H9 (cell line): ENCODE data around the gene PDHX. TPM values are rescaled to one million over a fixed set of nuclear protein-coding genes. Genes with fewer than 3 reads are reported as not detected.

Experiments
- DNase-seq: peaks from one replicate; pipeline ENCODE4 v3.0.0-alpha.2; 2017
- H2AFZ ChIP-seq: one replicate; pipeline ENCODE4 v1.6.1; 2013; ENCODE audit warnings: mild to moderate bottlenecking, low read length, control low read depth, moderate library complexity
- H2AK5ac ChIP-seq: 2 replicates; pipeline ENCODE4 v1.6.1; 2013; ENCODE audit warnings: low read length, control low read depth, mixed read lengths; ENCODE audit not compliant: insufficient read length
- H2BK120ac ChIP-seq: one replicate; pipeline ENCODE4 v1.6.1; 2013; ENCODE audit warnings: low read depth, mild to moderate bottlenecking, low read length, control low read depth, inconsistent platforms; ENCODE audit not compliant: poor library complexity, severe bottlenecking
- H2BK12ac ChIP-seq: 2 replicates; pipeline ENCODE4 v1.6.1; 2013; ENCODE audit warnings: low read length, control low read depth, mixed read lengths, low read depth; ENCODE audit not compliant: insufficient read length
- H2BK15ac ChIP-seq: 2 replicates; pipeline ENCODE4 v1.6.1; 2013; ENCODE audit warnings: low read depth, low read length, control low read depth
- H2BK20ac ChIP-seq: one replicate; pipeline ENCODE4 v1.6.1; 2013; ENCODE audit warnings: low read depth, mild to moderate bottlenecking, low read length, control low read depth, inconsistent platforms; ENCODE audit not compliant: poor library complexity, severe bottlenecking
- H2BK5ac ChIP-seq: 2 replicates; pipeline ENCODE4 v1.6.1; 2013; ENCODE audit warnings: low read length, control low read depth, mixed read lengths; ENCODE audit not compliant: insufficient read length
- H3K14ac ChIP-seq: 2 replicates; pipeline ENCODE4 v1.6.1; 2013; ENCODE audit warnings: low read length, control low read depth; ENCODE audit not compliant: insufficient read depth
- H3K18ac ChIP-seq: 2 replicates; pipeline ENCODE4 v1.6.1; 2013; ENCODE audit warnings: low read depth, mild to moderate bottlenecking, mixed read lengths, low read length, control low read depth; ENCODE audit not compliant: insufficient read length
- H3K23ac ChIP-seq: 2 replicates; pipeline ENCODE4 v1.6.1; 2013; ENCODE audit warnings: low read length, control low read depth, mixed read lengths, low read depth; ENCODE audit not compliant: insufficient read length
- H3K23me2 ChIP-seq: 2 replicates; pipeline ENCODE4 v1.6.1; 2013; ENCODE audit warnings: low read depth, mild to moderate bottlenecking, mixed read lengths, low read length, control low read depth; ENCODE audit not compliant: insufficient read length, poor library complexity, severe bottlenecking
- H3K27ac ChIP-seq: 2 replicates; pipeline ENCODE4 v1.5.1; 2013; ENCODE audit warnings: low read length, control low read depth, mixed read lengths, low read depth; ENCODE audit not compliant: insufficient read length
- H3K27me3 ChIP-seq: 2 replicates; pipeline ENCODE4 v1.6.1; 2013; ENCODE audit warnings: low read length, control low read depth, inconsistent platforms; ENCODE audit not compliant: insufficient read depth
- H3K4ac ChIP-seq: 2 replicates; pipeline ENCODE4 v1.6.1; 2013; ENCODE audit warnings: low read depth, mild to moderate bottlenecking, control low read depth, inconsistent platforms, low read length, moderate library complexity
- H3K4me1 ChIP-seq: 2 replicates; pipeline ENCODE4 v1.6.1; 2013; ENCODE audit warnings: low read length, control low read depth, inconsistent platforms; ENCODE audit not compliant: insufficient read depth
- H3K4me2 ChIP-seq: 2 replicates; pipeline ENCODE4 v1.6.1; 2013; ENCODE audit warnings: low read length, control low read depth, mixed read lengths; ENCODE audit not compliant: insufficient read length, insufficient read depth
- H3K56ac ChIP-seq: 2 replicates; pipeline ENCODE4 v1.6.1; 2013; ENCODE audit warnings: low read depth, mild to moderate bottlenecking, mixed read lengths, low read length, control low read depth; ENCODE audit not compliant: insufficient read length
- H3K79me1 ChIP-seq: 2 replicates; pipeline ENCODE4 v1.6.1; 2013; ENCODE audit warnings: low read depth, mild to moderate bottlenecking, moderate library complexity, low read length, control low read depth, inconsistent platforms; ENCODE audit not compliant: insufficient read depth, poor library complexity, severe bottlenecking
- H3K79me2 ChIP-seq: 2 replicates; pipeline ENCODE4 v1.6.1; 2013; ENCODE audit warnings: low read length, control low read depth, inconsistent platforms; ENCODE audit not compliant: insufficient read depth
- H3K9ac ChIP-seq: 2 replicates; pipeline ENCODE4 v1.6.1; 2013; ENCODE audit warnings: low read length, control low read depth, mixed read lengths; ENCODE audit not compliant: insufficient read length; ENCODE audit errors: extremely low read depth
- H3K9me3 ChIP-seq: one replicate; pipeline ENCODE4 v1.6.1; 2013; ENCODE audit warnings: low read depth, low read length, inconsistent platforms; ENCODE audit not compliant: control insufficient read depth
- H3T11ph ChIP-seq: one replicate; pipeline ENCODE4 v1.6.1; 2013; ENCODE audit warnings: mild to moderate bottlenecking, low read length, control low read depth, inconsistent platforms
- H4K20me1 ChIP-seq: one replicate; pipeline ENCODE4 v1.6.1; 2013; ENCODE audit not compliant: control insufficient read depth, insufficient read length, insufficient read depth
- H4K5ac ChIP-seq: 2 replicates; pipeline ENCODE4 v1.6.1; 2013; ENCODE audit warnings: low read depth, mild to moderate bottlenecking, mixed read lengths, low read length, control low read depth; ENCODE audit not compliant: insufficient read length
- H4K8ac ChIP-seq: replicated peaks from 2 replicates; pipeline ENCODE4 v1.6.1; 2013; ENCODE audit warnings: low read length, control low read depth, mixed read lengths, low read depth; ENCODE audit not compliant: insufficient read length
- H4K91ac ChIP-seq: 2 replicates; pipeline ENCODE4 v1.6.1; 2013; ENCODE audit warnings: low read depth, mild to moderate bottlenecking, moderate library complexity, mixed read lengths, low read length, control low read depth; ENCODE audit not compliant: insufficient read length
- H3K27ac Mint-ChIP-seq, 3 experiments: 2 replicates in 2 of 3; 3 replicates in 1 of 3; pipeline ENCODE4 v1.8.0; 2020 to 2021; ENCODE audit warnings: mixed read lengths in 3 of 3, mild to moderate bottlenecking in 1 of 3, moderate library complexity in 1 of 3
- H3K27me3 Mint-ChIP-seq: 2 replicates; pipeline ENCODE4 v1.8.0; 2021; ENCODE audit warnings: low read depth, mild to moderate bottlenecking, moderate library complexity, mixed read lengths
- H3K36me3 Mint-ChIP-seq, 3 experiments: 2 replicates in 2 of 3; 3 replicates in 1 of 3; pipeline ENCODE4 v1.8.0; 2020 to 2021; ENCODE audit warnings: low read depth in 3 of 3, mixed read lengths in 3 of 3; ENCODE audit not compliant: insufficient read depth in 1 of 3
- H3K4me1 Mint-ChIP-seq, 2 experiments: 2 replicates each; pipeline ENCODE4 v1.8.0; 2020; ENCODE audit warnings: mixed read lengths in 2 of 2
- H3K4me3 Mint-ChIP-seq, 2 experiments: 2 replicates in 1 of 2; 3 replicates in 1 of 2; pipeline ENCODE4 v1.8.0; 2020 to 2021; ENCODE audit warnings: mild to moderate bottlenecking in 2 of 2, mixed read lengths in 2 of 2, moderate library complexity in 1 of 2
- H3K9me3 Mint-ChIP-seq, 2 experiments: 2 replicates in 1 of 2; 3 replicates in 1 of 2; pipeline ENCODE4 v1.8.0; 2020; ENCODE audit warnings: mild to moderate bottlenecking in 2 of 2, mixed read lengths in 2 of 2, moderate library complexity in 1 of 2
- CTCF ChIP-seq: fragments of 200-600 bp; sonication (generic); conservative IDR thresholded peaks from 3 replicates; pipeline ENCODE4 v1.8.0; 2021; ENCODE audit warnings: antibody characterized with exemption, mild to moderate bottlenecking
- WGBS: extraction: QIAGEN DNeasy Blood & Tissue Kit; methylation state at CpG from one replicate; pipeline ENCODE4 v1.1.7; 2013; ENCODE audit warnings: missing lambda C conversion rate, low lambda C conversion rate, mixed read lengths; ENCODE audit not compliant: insufficient read length; ENCODE audit errors: extremely low coverage; 5-methylcytosine and 5-hydroxymethylcytosine counted together
- total RNA-seq: library from RNA; stranded (reverse); gene quantifications from 2 replicates; pipeline ENCODE4 v1.2.1, GENCODE V29; 2021

PDHX gene
- total RNA-seq, 1 experiment from 2014 or later = 40.1 TPM

DNA sequence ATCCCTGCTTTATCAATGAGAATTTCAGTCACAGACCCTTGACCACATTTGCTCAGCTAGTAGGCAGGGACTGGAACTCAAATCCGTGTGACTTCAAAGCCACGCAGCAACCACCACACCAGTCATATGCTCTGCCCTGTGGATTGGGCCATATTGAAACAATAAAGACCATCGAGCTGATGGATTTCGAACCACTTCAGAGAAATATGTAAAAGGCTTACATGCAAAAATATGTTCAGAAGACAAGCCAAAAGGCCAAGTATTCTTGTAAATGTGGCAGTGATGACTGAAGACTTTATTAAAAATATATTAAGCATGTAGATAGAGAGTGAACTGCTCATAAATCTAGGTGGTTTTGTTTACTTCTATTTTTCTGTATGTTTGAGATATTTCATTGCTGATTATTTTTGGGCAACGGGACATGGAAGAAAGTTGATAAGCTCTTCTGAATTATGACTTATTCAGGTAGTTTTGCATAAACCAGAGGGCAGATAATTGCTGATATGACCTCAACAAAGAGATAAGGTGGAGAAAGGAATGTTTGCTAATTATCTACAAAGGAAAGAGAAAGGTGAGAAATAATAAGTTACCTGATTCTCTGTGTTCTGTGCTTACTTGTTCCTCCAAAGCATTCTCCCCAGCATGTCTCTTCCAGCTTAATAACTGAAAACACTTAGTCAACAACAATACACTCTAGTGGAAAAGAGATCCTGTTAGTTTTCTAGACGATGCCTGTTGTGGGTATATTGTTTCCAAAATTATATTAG, 99.4 kb downstream of the PDHX start:
- no peak overlapping the region for H4K91ac ChIP-seq
- H3K27me3 Mint-ChIP-seq = no peaks in the 10 kb centered on the region

More for the DNA sequence above, 99.4 kb downstream of the PDHX start:
- H3K27ac Mint-ChIP-seq = no peak overlapping the region
- H3K4me2 ChIP-seq = no peak overlapping the region
- peaks cover 15 to 18% of the 10 kb centered on the region in 2 experiments for H3K4me1 Mint-ChIP-seq
- no peaks in the 10 kb centered on the region for H3K9me3 ChIP-seq
- H3K79me2 ChIP-seq = no peaks in the 10 kb centered on the region
- no peak for TF ChIP-seq CTCF
- no CpG with 5 or more reads among the region's 6 CpGs for WGBS
- H3T11ph ChIP-seq = no peak overlapping the region
- H2BK12ac ChIP-seq = no peak overlapping the region
- no peaks in the 10 kb centered on the region for H3K9me3 Mint-ChIP-seq
- H3K79me1 ChIP-seq = no peaks in the 10 kb centered on the region
- no peak overlapping the region for H4K8ac ChIP-seq
- H3K18ac ChIP-seq = no peak overlapping the region
- H3K4ac ChIP-seq = no peak overlapping the region
- DNase-seq = no peak
- H2AK5ac ChIP-seq = no peak overlapping the region
- H3K27ac ChIP-seq = no peak overlapping the region
- H2BK5ac ChIP-seq = no peak overlapping the region
- H3K23me2 ChIP-seq = no peaks in the 10 kb centered on the region
- H2AFZ ChIP-seq = no peak overlapping the region
- H3K4me1 ChIP-seq = peaks cover 3% of the 10 kb centered on the region; the same call in 1 of the 2 replicates
- no peak overlapping the region for H2BK120ac ChIP-seq
- no peak overlapping the region for H2BK20ac ChIP-seq
- no peak overlapping the region for H2BK15ac ChIP-seq
- no peak overlapping the region for H4K5ac ChIP-seq
- no peak overlapping the region for H3K56ac ChIP-seq
- H3K23ac ChIP-seq = no peak overlapping the region
- H4K20me1 ChIP-seq = no peaks in the 10 kb centered on the region
- no peak overlapping the region for H3K9ac ChIP-seq
- H3K4me3 Mint-ChIP-seq = no peak overlapping the region
- no peak overlapping the region for H3K14ac ChIP-seq
- no peaks in the 10 kb centered on the region for H3K27me3 ChIP-seq
- H3K36me3 Mint-ChIP-seq = no peaks in the 10 kb centered on the region
